ENCODE results near the gene HLCS.
A peak's percentile ranks its signal among the peaks of the same experiment; 100 is the strongest.

The HLCS gene

GRCh38 chr21:36803816-36804439 lies 162.5 kb downstream of the HLCS start:
- DNase-seq, result no peak

GRCh38 chr21:36803051-36803645 lies 163.3 kb downstream of the HLCS start:
- no peak for DNase-seq

- no peak for DNase-seq
These were observed 165.7 kb downstream of the HLCS start for GRCh38 chr21:36800734-36801133.

GRCh38 chr21:36799869-36800268 lies 166.6 kb downstream of the HLCS start:
- no peak for DNase-seq

GRCh38 chr21:36798491-36798890 lies 168.0 kb downstream of the HLCS start:
- DNase-seq, result no peak

GRCh38 chr21:36796070-36796469 lies 170.4 kb downstream of the HLCS start:
- no peak for DNase-seq

GRCh38 chr21:36792505-36792967 lies 173.9 kb downstream of the HLCS start:
- no peak for DNase-seq

GRCh38 chr21:36791695-36792470 lies 174.6 kb downstream of the HLCS start:
- no peak for DNase-seq

GRCh38 chr21:36791180-36791579 lies 175.3 kb downstream of the HLCS start:
- peak; percentile 61 for DNase-seq

- no peak for DNase-seq
These were observed 175.9 kb downstream of the HLCS start for GRCh38 chr21:36790616-36791015.

GRCh38 chr21:36788120-36788638 lies 178.3 kb downstream of the HLCS start:
- no peak for DNase-seq

- no peak for DNase-seq
These were observed 180.3 kb downstream of the HLCS start for GRCh38 chr21:36786186-36786585.

- DNase-seq, result no peak
These were observed 180.9 kb downstream of the HLCS start for GRCh38 chr21:36785615-36786014.

- no peak for DNase-seq
These were observed 181.5 kb downstream of the HLCS start for GRCh38 chr21:36784947-36785346.

GRCh38 chr21:36783612-36784374 lies 182.7 kb downstream of the HLCS start:
- DNase-seq, result no peak

- DNase-seq, result no peak
These were observed 185.6 kb downstream of the HLCS start for GRCh38 chr21:36780861-36781260.

- no peak for DNase-seq
These were observed 189.4 kb downstream of the HLCS start for GRCh38 chr21:36776981-36777617.

GRCh38 chr21:36773995-36774394 lies 192.5 kb downstream of the HLCS start:
- no peak for DNase-seq

- peak; percentile 75 for DNase-seq
These were observed 193.4 kb downstream of the HLCS start for GRCh38 chr21:36773117-36773516.

- no peak for DNase-seq
These were observed 197.2 kb downstream of the HLCS start for GRCh38 chr21:36769051-36769839.

- no peak for DNase-seq
These were observed 198.0 kb downstream of the HLCS start for GRCh38 chr21:36768496-36768895.

- DNase-seq, result no peak
These were observed 199.4 kb downstream of the HLCS start for GRCh38 chr21:36767096-36767495.

Data from right forelimb (tissue), 1 donor.